Psoas muscle (tissue), 8 donors: Measurements from ENCODE around the gene CYP2A7. TPM values are rescaled to one million over a fixed set of nuclear protein-coding genes. Genes with fewer than 3 reads are reported as not detected.
"Not testable (repeated sequence)": the region's sequence is repeated elsewhere in the genome, so short reads cannot be mapped to it uniquely, and the experiment has no call there.

Source experiments
- ATAC-seq, 4 donors: fragments of 200-7000 bp; cut with Tn5 transposase; one replicate each; pipeline ENCODE4 v1.9.1; 2020; ENCODE audit warnings: moderate library complexity in 3 of 4, mild to moderate bottlenecking in 2 of 4
- DNase-seq, 2 donors: peaks; one replicate each; pipeline ENCODE4 v3.0.0-alpha.2; 2020
- H3K27ac ChIP-seq: fragments of 200-600 bp; one replicate; pipeline ENCODE4 v1.8.0; 2022
- H3K27me3 ChIP-seq, 3 donors: fragments of 200-600 bp in 1 of 3; one replicate each; pipeline versions ENCODE4 v1.6.1 to v1.8.0; 2013 to 2022; ENCODE audit warnings: low read length in 2 of 3, mild to moderate bottlenecking in 2 of 3, moderate library complexity in 1 of 3; ENCODE audit not compliant: insufficient read depth in 3 of 3
- H3K36me3 ChIP-seq, 2 donors: fragments of 200-600 bp in 1 of 2; one replicate each; pipeline versions ENCODE4 v1.6.1 to v1.8.0; 2013 to 2022; ENCODE audit warnings: low read depth in 1 of 2, mild to moderate bottlenecking in 1 of 2, moderate library complexity in 1 of 2; ENCODE audit not compliant: insufficient read depth in 1 of 2
- H3K4me1 ChIP-seq: fragments of 200-600 bp; one replicate; pipeline ENCODE4 v1.8.0; 2022
- H3K4me3 ChIP-seq: fragments of 200-600 bp; one replicate; pipeline ENCODE4 v1.8.0; 2022; ENCODE audit warnings: mild to moderate bottlenecking
- H3K9me3 ChIP-seq: fragments of 200-600 bp; one replicate; pipeline ENCODE4 v1.8.0; 2022
- CTCF ChIP-seq: fragments of 200-600 bp; IDR thresholded peaks from one replicate; pipeline ENCODE4 v1.8.0; 2022; ENCODE audit warnings: antibody characterized with exemption
- WGBS, 3 donors: extraction: QIAGEN DNeasy Blood & Tissue Kit; methylation state at CpG; one replicate each; pipeline versions ENCODE4 v1.1.6 to v1.1.7; 2013; 5-methylcytosine and 5-hydroxymethylcytosine counted together
- intact Hi-C, 2 donors: fragments of 100-400 bp; cut with DNase I; formaldehyde crosslinking; loops; one replicate each; pipeline versions ENCODE4 v1.11.0 to v1.14.2; 2022
- polyA plus RNA-seq, 3 donors: library from polyadenylated mRNA; stranded (reverse); fragments of 200-250 nt; gene quantifications; one replicate each; pipeline ENCODE4 v1.2.3, GENCODE V29; 2013
- total RNA-seq, 4 donors: library from RNA; stranded (reverse); fragmentation: NEBNext Ultra II Directional in 2 of 4; extraction: Animal tissue kit (Norgen Biotek cat#: 25700) in 2 of 4; gene quantifications; one replicate each; pipeline versions ENCODE4 v1.2.1 to v1.2.4, GENCODE V29; 2021 to 2023
- donor health status: healthy with polysubstance abuse.
- donor health status: DM: no; HTN: no; CAD: no; lungs with moderate emphysema.
- donor health status: Bipolar disorder and iron deficiency.
- donor health status: healthy.
- donor health status: DM: yes; HTN: yes; CAD: no.
- donor health status: DM: no; HTN: no; CAD: no.
- donor health status: DM: no; HTN: no; CAD: no.
- donor health status: DM: yes; HTN: yes; CAD: no.

The CYP2A7 gene
- total and polyA plus RNA-seq, 7 donors: 0.71 TPM; not detected in 6

- no peak for TF ChIP-seq CTCF
- Histone ChIP-seq H3K27me3 (peaks cover 0 to 3% (median 0%) of the 10 kb centered on the region in 3 donors), H3K9me3 (no peaks in the 10 kb centered on the region), H3K4me3 (no peak overlapping the region), H3K27ac (no peak overlapping the region), H3K4me1 (no peaks in the 10 kb centered on the region), H3K36me3 (no peaks in the 10 kb centered on the region)
- intact Hi-C loops: no loop called here
- DNase-seq (no peak), ATAC-seq (no peak)
- WGBS, 3 donors: 89 to 92% (median 92%) methylated on average over 5 of the region's 5 CpGs
Measured at GRCh38 chr19:40896418-40896796, 14.4 kb upstream of the CYP2A7 start.

GRCh38 chr19:40893112-40893511 is 11.1 kb upstream of the CYP2A7 start:
- ATAC-seq (no peak), DNase-seq (no peak)
- no peak for TF ChIP-seq CTCF
- no peak overlapping the region for H3K27ac ChIP-seq
- H3K9me3 ChIP-seq: no peaks in the 10 kb centered on the region
- intact Hi-C loops: no loop called here
- H3K4me3 ChIP-seq: no peak overlapping the region
- H3K36me3 ChIP-seq: no peaks in the 10 kb centered on the region
- no peaks in the 10 kb centered on the region for H3K4me1 ChIP-seq
- peaks cover 0 to 3% (median 3%) of the 10 kb centered on the region in 3 donors for H3K27me3 ChIP-seq

GRCh38 chr19:40889366-40889765 is 7.3 kb upstream of the CYP2A7 start:
- no peaks in the 10 kb centered on the region for H3K4me1 ChIP-seq
- H3K9me3 ChIP-seq: no peaks in the 10 kb centered on the region
- DNase-seq (no peak), ATAC-seq (no peak)
- 44 to 47% (median 47%) methylated on average over 3 of the region's 3 CpGs for WGBS, 3 donors
- H3K36me3 ChIP-seq: no peaks in the 10 kb centered on the region
- intact Hi-C loops: no loop called here
- H3K27ac ChIP-seq: no peak overlapping the region
- no peak for TF ChIP-seq CTCF
- peaks cover 0 to 3% (median 3%) of the 10 kb centered on the region in 3 donors for H3K27me3 ChIP-seq
- H3K4me3 ChIP-seq: no peak overlapping the region

GRCh38 chr19:40888191-40888590 is 6.2 kb upstream of the CYP2A7 start:
- ATAC-seq: no peak
- intact Hi-C loops: no loop called here
- H3K4me1 ChIP-seq: no peaks in the 10 kb centered on the region
- no peak overlapping the region for H3K4me3 ChIP-seq
- no peak overlapping the region for H3K27ac ChIP-seq
- peaks cover 0 to 3% (median 3%) of the 10 kb centered on the region in 3 donors for H3K27me3 ChIP-seq
- DNase-seq: no peak
- no peak for TF ChIP-seq CTCF
- no peaks in the 10 kb centered on the region for H3K9me3 ChIP-seq
- no peaks in the 10 kb centered on the region for H3K36me3 ChIP-seq
- 72 to 76% (median 73%) methylated on average over 4 of the region's 4 CpGs for WGBS, 3 donors

GRCh38 chr19:40884187-40884931 is 2.3 kb upstream of the CYP2A7 start:
- H3K4me3 ChIP-seq, H3K36me3 ChIP-seq, H3K27me3 ChIP-seq, H3K4me1 ChIP-seq, intact Hi-C loops, ATAC-seq, H3K9me3 ChIP-seq, DNase-seq, H3K27ac ChIP-seq: not testable (repeated sequence)
- no CpG with 5 or more reads among the region's 1 CpG for WGBS, 3 donors

- H3K27ac ChIP-seq, H3K9me3 ChIP-seq, H3K4me3 ChIP-seq, H3K4me1 ChIP-seq, DNase-seq, H3K36me3 ChIP-seq, H3K27me3 ChIP-seq, ATAC-seq, intact Hi-C loops: not testable (repeated sequence)
- 61 to 86% (median 75%) methylated on average over 4 of the region's 4 CpGs for WGBS, 3 donors
Measured at GRCh38 chr19:40879349-40879748, 2.7 kb downstream of the CYP2A7 start.

GRCh38 chr19:40875526-40875951 is 6.5 kb downstream of the CYP2A7 start:
- H3K36me3 ChIP-seq, H3K4me3 ChIP-seq, ATAC-seq, H3K9me3 ChIP-seq, H3K27ac ChIP-seq, H3K4me1 ChIP-seq, H3K27me3 ChIP-seq, intact Hi-C loops: not testable (repeated sequence)
- peak; percentile 58 to 79 for DNase-seq
- 3 to 10% (median 4%) methylated on average over 15 to 20 of the region's 23 CpGs for WGBS, 3 donors

GRCh38 chr19:40874874-40875273 is 7.2 kb downstream of the CYP2A7 start:
- intact Hi-C loops, ATAC-seq, H3K27ac ChIP-seq, H3K4me1 ChIP-seq, H3K4me3 ChIP-seq, H3K9me3 ChIP-seq, DNase-seq, H3K36me3 ChIP-seq, H3K27me3 ChIP-seq: not testable (repeated sequence)
- 50 to 68% (median 61%) methylated on average over 1 to 2 of the region's 4 CpGs for WGBS, 3 donors
